ENCODE data around the gene ISM2. TPM values are rescaled to one million over a fixed set of nuclear protein-coding genes. Genes with fewer than 3 reads are reported as not detected.

Gene ISM2
- total and polyA plus RNA-seq, 2 of the 8 experiments (the other 6 are each of a cell fraction or from before 2014, with no cell fraction given) = 0.52 to 0.79 TPM

DNA sequence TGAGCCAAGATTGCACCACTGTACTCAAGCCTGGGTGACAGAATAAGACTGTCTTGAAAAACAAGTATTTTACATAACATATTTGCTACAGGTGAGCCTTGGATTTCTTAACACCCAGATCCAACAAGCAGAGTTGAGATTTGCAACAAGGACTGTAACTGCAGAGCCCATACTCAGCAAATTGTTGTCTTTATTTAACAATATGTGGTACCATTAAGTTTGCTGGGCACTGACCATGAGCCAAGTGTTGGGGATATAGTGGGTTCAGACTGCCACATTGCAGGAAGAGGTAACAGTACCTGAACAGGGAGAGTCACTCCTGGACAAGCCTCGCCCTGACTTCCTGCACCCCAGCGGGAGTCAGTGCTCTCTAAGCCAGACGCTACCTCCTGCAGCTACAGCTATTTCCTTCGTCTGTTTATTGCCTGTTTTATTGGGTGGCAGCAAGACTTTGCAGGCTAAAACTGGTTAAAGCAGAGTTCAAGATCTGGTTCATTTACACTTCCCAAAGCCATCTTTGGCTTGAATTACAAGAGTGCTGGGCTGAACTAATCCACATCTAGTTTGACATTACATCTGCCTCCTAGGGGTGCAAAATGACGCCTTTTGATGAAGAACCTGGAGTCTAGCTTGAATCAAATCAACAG is 28.3 kb downstream of the ISM2 start:
- H3K56ac ChIP-seq (replicated peaks; ENCODE audit: insufficient read length, low read depth, low read length) = no peak overlapping the region
- no peaks in the 10 kb centered on the region for H3K79me1 ChIP-seq (ENCODE audit: low read depth, low read length)
- no peak overlapping the region for H2BK120ac ChIP-seq (replicated peaks; ENCODE audit: low read depth, low read length)
- no peak overlapping the region for H2AFZ ChIP-seq (ENCODE audit: low read length)
- CTCF ChIA-PET (ENCODE audit: partially characterized antibody) = no interaction called here
- peaks cover 10 to 43% (median 23%) of the 10 kb centered on the region in 4 experiments for H3K36me3 ChIP-seq (ENCODE audit: control insufficient read depth in 2 of 4, insufficient read depth in 4 of 4, low read length in 3 of 4)
- H3K79me2 ChIP-seq (ENCODE audit: control insufficient read depth in 1 of 2, insufficient read depth in 2 of 2, low read length in 2 of 2) = no peaks in the 10 kb centered on the region
- H3K14ac ChIP-seq (ENCODE audit: insufficient read length) = no peak overlapping the region
- H2BK5ac ChIP-seq (ENCODE audit: low read depth, low read length) = no peak overlapping the region
- H3K4me1 ChIP-seq (replicated peaks in 1 of 4; ENCODE audit: control insufficient read depth in 3 of 4, insufficient read depth in 4 of 4, low read length in 3 of 4) = peaks cover 0 to 6% (median 3%) of the 10 kb centered on the region in 4 experiments; a peak in 3 of 7 replicates
- no peak overlapping the region for H3K27ac ChIP-seq (ENCODE audit: low read depth, low read length)
- no peak overlapping the region for H2AK5ac ChIP-seq (ENCODE audit: low read depth, low read length)
- H4K20me1 ChIP-seq (replicated peaks in 1 of 2; ENCODE audit: control insufficient read depth in 1 of 2, insufficient read depth in 2 of 2, low read length in 2 of 2) = peaks cover 0 to 3% of the 10 kb centered on the region in 2 experiments
- H3K23me2 ChIP-seq (ENCODE audit: low read depth, low read length) = no peaks in the 10 kb centered on the region
- no peak overlapping the region for H4K8ac ChIP-seq (ENCODE audit: extremely low read depth, insufficient read depth, low read length)
- H3K4me2 ChIP-seq (ENCODE audit: insufficient read depth in 1 of 2, low read depth in 2 of 2, low read length in 2 of 2) = no peak overlapping the region
- H3K27me3 ChIP-seq (replicated peaks in 1 of 4; ENCODE audit: control insufficient read depth in 3 of 4, extremely low read depth in 1 of 4, insufficient read depth in 3 of 4, low read length in 3 of 4) = no peaks in the 10 kb centered on the region
- no peak overlapping the region for H4K91ac ChIP-seq (replicated peaks; ENCODE audit: insufficient read length, low read length)
- 77% methylated on average over 5 of the region's 5 CpGs; no CpG with 5 or more reads in 1 of the 2 experiments for WGBS, 2 experiments (ENCODE audit: extremely low coverage in 1 of 2, insufficient coverage in 1 of 2, insufficient read length in 1 of 2, insufficient replicate concordance in 2 of 2, low coverage in 1 of 2, low lambda C conversion rate in 2 of 2, missing lambda C conversion rate in 1 of 2)
- H3K18ac ChIP-seq (ENCODE audit: extremely low read depth, low read length) = no peak overlapping the region
- POLR2A ChIA-PET (ENCODE audit: partially characterized antibody) = interaction anchor here (1.6 kb wide), 1 partner anchor 13 kb away, joined by 4 read pairs; the partner anchor contains the start of genes AHSA1 and VIPAS39
- H3K9me3 ChIP-seq (ENCODE audit: insufficient read depth in 2 of 2, low read depth in 1 of 2, low read length in 1 of 2) = no peaks in the 10 kb centered on the region
- DNase-seq (ENCODE audit: low read depth in 1 of 2, low spot score in 2 of 2) (no peak), FAIRE-seq (no peak)
- H2BK15ac ChIP-seq (ENCODE audit: low read length) = no peak overlapping the region
- H3K23ac ChIP-seq (ENCODE audit: insufficient read length) = no peak overlapping the region
- no peak overlapping the region for H2BK12ac ChIP-seq (ENCODE audit: low read depth, low read length)
- no peak overlapping the region for H2BK20ac ChIP-seq (ENCODE audit: low read length)
- no peak overlapping the region for H4K5ac ChIP-seq (ENCODE audit: insufficient read length, low read depth, low read length)
- H3K4ac ChIP-seq (replicated peaks; ENCODE audit: insufficient read length, low read depth, low read length) = no peak overlapping the region
- no peak overlapping the region for H3K9ac ChIP-seq (replicated peaks in 1 of 4; ENCODE audit: extremely low read depth in 1 of 4, low read depth in 3 of 4, low read length in 3 of 4)
- no peak overlapping the region for H3K4me3 ChIP-seq (ENCODE audit: extremely low read depth in 1 of 4, insufficient read depth in 2 of 4, low read depth in 3 of 4, low read length in 4 of 4)
- TF ChIP-seq KDM4A (IDR thresholded peaks at IDR 0.05; ENCODE audit: low read depth, low read length, severe bottlenecking) = no peak
- no peak for TF ChIP-seq SP4 (IDR thresholded peaks at IDR 0.05; ENCODE audit: low read length)
- no peak for TF ChIP-seq TAF7 (optimal IDR thresholded peaks at IDR 0.05; ENCODE audit: borderline replicate concordance, low read depth, low read length)
- TF ChIP-seq RFX5 (IDR thresholded peaks at IDR 0.05; ENCODE audit: borderline replicate concordance, low read depth, low read length) = no peak
- no peak for TF ChIP-seq CREB1 (IDR thresholded peaks at IDR 0.05)
- TF ChIP-seq CBX5 (IDR thresholded peaks at IDR 0.05; ENCODE audit: low read depth, low read length) = no peak
- TF ChIP-seq MAX (IDR thresholded peaks at IDR 0.05) = no peak
- TF ChIP-seq ASH2L (IDR thresholded peaks at IDR 0.05; ENCODE audit: low read length) = no peak
- TF ChIP-seq EGR1 (IDR thresholded peaks at IDR 0.05; ENCODE audit: borderline replicate concordance, low read depth, low read length) = no peak
- TF ChIP-seq, protein P1, sequence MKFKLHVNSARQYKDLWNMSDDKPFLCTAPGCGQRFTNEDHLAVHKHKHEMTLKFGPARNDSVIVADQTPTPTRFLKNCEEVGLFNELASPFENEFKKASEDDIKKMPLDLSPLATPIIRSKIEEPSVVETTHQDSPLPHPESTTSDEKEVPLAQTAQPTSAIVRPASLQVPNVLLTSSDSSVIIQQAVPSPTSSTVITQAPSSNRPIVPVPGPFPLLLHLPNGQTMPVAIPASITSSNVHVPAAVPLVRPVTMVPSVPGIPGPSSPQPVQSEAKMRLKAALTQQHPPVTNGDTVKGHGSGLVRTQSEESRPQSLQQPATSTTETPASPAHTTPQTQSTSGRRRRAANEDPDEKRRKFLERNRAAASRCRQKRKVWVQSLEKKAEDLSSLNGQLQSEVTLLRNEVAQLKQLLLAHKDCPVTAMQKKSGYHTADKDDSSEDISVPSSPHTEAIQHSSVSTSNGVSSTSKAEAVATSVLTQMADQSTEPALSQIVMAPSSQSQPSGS (IDR thresholded peaks at IDR 0.05; ENCODE audit: low read length) = no peak

Data from H1 (cell line).